Naive thymus-derived CD4-positive, alpha-beta T cell (primary cell): ENCODE measurements around the gene INO80B. TPM values are rescaled to one million over a fixed set of nuclear protein-coding genes. Genes with fewer than 3 reads are reported as not detected.
A peak's percentile ranks its signal among the peaks of the same experiment; 100 is the strongest.
"Not testable (repeated sequence)": the region's sequence is repeated elsewhere in the genome, so short reads cannot be mapped to it uniquely, and the experiment has no call there.

Source experiments
- ATAC-seq: fragments of 150-1000 bp; cut with Tn5 transposase; 2 replicates; pipeline ENCODE4 v1.10.0; 2021; ENCODE audit warnings: mild to moderate bottlenecking, moderate library complexity
- CTCF ChIA-PET: fragments of 350-600 bp; sonication (Branson Sonifier 250); formaldehyde crosslinking; loops from one replicate; lab custom pipeline; 2021; ENCODE audit warnings: antibody characterized with exemption; lab: Charles Lee
- POLR2A ChIA-PET: fragments of 350-600 bp; sonication (Branson Sonifier 250); formaldehyde crosslinking; loops from one replicate; lab custom pipeline; 2021; ENCODE audit warnings: antibody characterized with exemption, inconsistent platforms; lab: Charles Lee
- DNase-seq, 9 donors: peaks; one replicate each; pipeline versions ENCODE4 v3.0.0 to v3.0.0-alpha.2; 2020 to 2022; ENCODE audit warnings: mixed read lengths in 1 of 9
- H3K27ac ChIP-seq: one replicate; pipeline ENCODE4 v1.7.0; 2013; ENCODE audit warnings: mild to moderate bottlenecking, low read depth, low read length, moderate library complexity
- H3K27me3 ChIP-seq, 2 donors: one replicate each; pipeline ENCODE4 v1.7.0; 2013; ENCODE audit warnings: low read length in 2 of 2, mild to moderate bottlenecking in 2 of 2, moderate library complexity in 2 of 2; ENCODE audit not compliant: control insufficient read depth in 2 of 2, insufficient read depth in 2 of 2
- H3K36me3 ChIP-seq, 3 experiments: 1 replicate in 2 of 3; 2 replicates in 1 of 3; pipeline ENCODE4 v1.7.0; 2013; ENCODE audit warnings: low read length in 3 of 3, mild to moderate bottlenecking in 3 of 3, moderate library complexity in 1 of 3; ENCODE audit not compliant: insufficient read depth in 3 of 3, control insufficient read depth in 2 of 3
- H3K4me1 ChIP-seq, 2 donors: one replicate each; pipeline ENCODE4 v1.7.0; 2013; ENCODE audit warnings: low read length in 2 of 2, mild to moderate bottlenecking in 2 of 2, moderate library complexity in 1 of 2; ENCODE audit not compliant: control insufficient read depth in 2 of 2, insufficient read depth in 2 of 2
- H3K4me3 ChIP-seq: 2 replicates; pipeline ENCODE4 v1.7.0; 2013; ENCODE audit warnings: mild to moderate bottlenecking, low read length
- H3K9me3 ChIP-seq, 3 experiments: 1 replicate in 2 of 3; 2 replicates in 1 of 3; pipeline ENCODE4 v1.7.0; 2013; ENCODE audit warnings: low read length in 3 of 3; ENCODE audit not compliant: control insufficient read depth in 2 of 3
- H3K27ac Mint-ChIP-seq, 9 donors: one replicate each; pipeline ENCODE4 v1.8.0; 2020 to 2022; ENCODE audit warnings: mixed read lengths in 9 of 9, mild to moderate bottlenecking in 8 of 9, moderate library complexity in 5 of 9, inconsistent platforms in 2 of 9
- H3K27me3 Mint-ChIP-seq, 5 donors: one replicate each; pipeline ENCODE4 v1.8.0; 2021 to 2022; ENCODE audit warnings: mixed read lengths in 5 of 5, mild to moderate bottlenecking in 1 of 5
- H3K36me3 Mint-ChIP-seq, 5 donors: one replicate each; pipeline ENCODE4 v1.8.0; 2020 to 2022; ENCODE audit warnings: mixed read lengths in 5 of 5, mild to moderate bottlenecking in 3 of 5, inconsistent platforms in 1 of 5
- H3K4me1 Mint-ChIP-seq, 7 donors: one replicate each; pipeline ENCODE4 v1.8.0; 2020 to 2022; ENCODE audit warnings: mixed read lengths in 7 of 7, mild to moderate bottlenecking in 3 of 7, inconsistent platforms in 1 of 7
- H3K4me3 Mint-ChIP-seq, 10 donors: one replicate each; pipeline ENCODE4 v1.8.0; 2020 to 2022; ENCODE audit warnings: mild to moderate bottlenecking in 10 of 10, mixed read lengths in 10 of 10, moderate library complexity in 6 of 10, inconsistent platforms in 2 of 10
- H3K9me3 Mint-ChIP-seq, 11 donors: one replicate each; pipeline ENCODE4 v1.8.0; 2020 to 2022; ENCODE audit warnings: mixed read lengths in 11 of 11, mild to moderate bottlenecking in 4 of 11, inconsistent platforms in 1 of 11, moderate library complexity in 1 of 11
- intact Hi-C, 2 donors: fragments of 100-400 bp; cut with micrococcal nuclease; formaldehyde crosslinking; loops; one replicate each; pipeline ENCODE4 v1.15.1; 2023
- polyA plus RNA-seq, 2 donors: library from polyadenylated mRNA; unstranded; fragments of 300-500 nt; fragmentation: Illumina TruSeq; gene quantifications; one replicate each; pipeline ENCODE4 v1.2.3, GENCODE V29; 2021
- total RNA-seq, 6 experiments: library from RNA in 5 of 6; stranded (reverse) in 5 of 6; gene quantifications; 1 replicate in 5 of 6; 2 replicates in 1 of 6; pipeline ENCODE4 v1.2.3 and lab custom pipeline; 2021 to 2026

INO80B gene
- total and polyA plus RNA-seq, 7 experiments from 2014 or later: 11.6 to 96.5 (median 44.9) TPM

DNA sequence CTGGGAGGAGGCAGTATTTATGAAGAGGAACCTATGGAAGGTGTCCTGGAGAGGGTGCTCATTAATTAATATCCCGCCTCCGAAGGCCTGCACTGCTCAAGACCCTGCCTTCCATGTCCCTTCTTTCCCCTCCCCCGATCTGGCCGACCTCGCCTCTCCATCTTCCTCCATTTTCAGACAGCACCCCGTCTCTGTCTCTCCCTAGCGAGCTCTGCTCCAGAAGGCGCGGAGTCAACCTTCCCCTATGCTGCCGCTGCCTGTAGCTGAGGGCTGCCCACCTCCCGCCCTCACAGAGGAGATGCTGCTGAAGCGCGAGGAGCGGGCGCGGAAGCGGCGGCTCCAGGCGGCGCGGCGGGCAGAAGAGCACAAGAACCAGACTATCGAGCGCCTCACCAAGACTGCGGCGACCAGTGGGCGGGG is 2.3 kb downstream of the INO80B start:
- Mint-ChIP-seq H3K27me3 (peaks cover 0 to 2% (median 0%) of the 10 kb centered on the region in 5 donors), H3K27ac (peak overlapping the region; percentile 88 to 100 (median 98)), H3K36me3 (peaks cover 0 to 17% (median 0%) of the 10 kb centered on the region in 5 donors), H3K9me3 (peaks cover 0 to 8% (median 0%) of the 10 kb centered on the region in 11 donors), H3K4me1 (peaks cover 44 to 72% (median 58%) of the 10 kb centered on the region in 7 donors), H3K4me3 (peak overlapping the region; percentile 87 to 99 (median 96))
- no peaks in the 10 kb centered on the region for H3K27me3 ChIP-seq
- ATAC-seq (no peak), DNase-seq (no peak)
- no peaks in the 10 kb centered on the region for H3K9me3 ChIP-seq
- H3K4me3 ChIP-seq: peak overlapping the region; percentile 70
- intact Hi-C loops: loop anchor here (1.0 to 10.0 kb wide), 5 partner anchors 8 to 1385 kb away; partner anchors contain the start of genes SEMA4F (in 2 of the 2), MOGS (in 1 of the 2), SFXN5 (in 1 of the 2) and TET3 (in 1 of the 2)
- ChIA-PET CTCF (interaction anchor here (1.0 to 3.9 kb wide), 4 partner anchors 18 to 46 kb away, joined by 3 to 30 read pairs (median 3); partner anchors contain the start of genes CCDC142 and TTC31), POLR2A (interaction anchor here (1.0 to 10.8 kb wide), 14 partner anchors 9 to 720 kb away, joined by 3 to 197 read pairs (median 8); partner anchors contain the start of genes AUP1, C2orf81, CCDC142 and HTRA2)
- H3K36me3 ChIP-seq: peaks cover 0 to 17% (median 0%) of the 10 kb centered on the region in 3 experiments
- peaks cover 30 to 43% of the 10 kb centered on the region in 2 donors for H3K4me1 ChIP-seq
- peak overlapping the region; percentile 100 for H3K27ac ChIP-seq

- peak overlapping the region; percentile 88 to 100 (median 99) for H3K27ac Mint-ChIP-seq
- no peaks in the 10 kb centered on the region for H3K9me3 ChIP-seq
- peaks cover 30 to 41% of the 10 kb centered on the region in 2 donors for H3K4me1 ChIP-seq
- peak overlapping the region; percentile 70 for H3K4me3 ChIP-seq
- H3K36me3 Mint-ChIP-seq: peaks cover 0 to 17% (median 3%) of the 10 kb centered on the region in 5 donors
- peaks cover 0 to 22% (median 0%) of the 10 kb centered on the region in 3 experiments for H3K36me3 ChIP-seq
- DNase-seq: peak in 4 of 9 donors; percentile 71 to 96 (median 82)
- CTCF ChIA-PET: interaction anchor here (1.0 to 3.9 kb wide), 5 partner anchors 17 to 74 kb away, joined by 3 to 30 read pairs (median 4); partner anchors contain the start of genes CCDC142 and TTC31
- peak overlapping the region; percentile 87 to 99 (median 96) for H3K4me3 Mint-ChIP-seq
- POLR2A ChIA-PET: interaction anchor here (0.7 to 10.8 kb wide), 25 partner anchors 10 to 1225 kb away, joined by 3 to 197 read pairs (median 4); partner anchors contain the start of genes AUP1, C2orf81, CCDC142 and DQX1
- ATAC-seq: peak; percentile 63
- H3K27ac ChIP-seq: peak overlapping the region; percentile 100
- H3K4me1 Mint-ChIP-seq: peaks cover 39 to 68% (median 56%) of the 10 kb centered on the region in 7 donors
- H3K27me3 ChIP-seq: no peaks in the 10 kb centered on the region
- intact Hi-C loops: loop anchor here (1.0 to 10.0 kb wide), 18 partner anchors 8 to 1385 kb away; partner anchors contain the start of genes AUP1 (in 2 of the 2), C2orf81 (in 2 of the 2), HTRA2 (in 2 of the 2) and MRPL53 (in 2 of the 2)
- peaks cover 0 to 8% (median 0%) of the 10 kb centered on the region in 11 donors for H3K9me3 Mint-ChIP-seq
- H3K27me3 Mint-ChIP-seq: peaks cover 0 to 2% (median 0%) of the 10 kb centered on the region in 5 donors
Measured at GRCh38 chr2:74457549-74458131, 2.8 kb downstream of the INO80B start.

GRCh38 chr2:74458132-74458937 is 3.4 kb downstream of the INO80B start, which contains the start of gene WBP1:
Gene WBP1 (plus strand): TSS chr2:74458438. CDS start chr2:74458603, 165 bp downstream.
- Mint-ChIP-seq H3K27me3 (peaks cover 0 to 2% (median 0%) of the 10 kb centered on the region in 5 donors), H3K9me3 (peaks cover 0 to 8% (median 0%) of the 10 kb centered on the region in 11 donors), H3K4me3 (peak within 1 kb of the TSS; percentile 87 to 99 (median 96)), H3K4me1 (peaks cover 38 to 68% (median 58%) of the 10 kb centered on the region in 7 donors), H3K27ac (peak within 1 kb of the TSS; percentile 88 to 100 (median 99)), H3K36me3 (peaks cover 0 to 17% (median 6%) of the 10 kb centered on the region in 5 donors)
- DNase-seq (peak in 8 of 9 donors; percentile 85 to 100 (median 100)), ATAC-seq (peak; percentile 89)
- Histone ChIP-seq H3K4me3 (peak within 1 kb of the TSS; percentile 70), H3K27ac (peak within 1 kb of the TSS; percentile 100), H3K4me1 (peaks cover 30 to 34% of the 10 kb centered on the region in 2 donors), H3K9me3 (no peaks in the 10 kb centered on the region), H3K36me3 (peaks cover 0 to 29% (median 0%) of the 10 kb centered on the region in 3 experiments), H3K27me3 (no peaks in the 10 kb centered on the region)
- CTCF ChIA-PET: interaction anchor here (1.2 to 3.9 kb wide), 3 partner anchors 16 to 73 kb away, joined by 4 to 30 read pairs (median 6); partner anchors contain the start of genes CCDC142 and TTC31
- POLR2A ChIA-PET: interaction anchor here (0.6 to 10.8 kb wide), 26 partner anchors 9 to 1225 kb away, joined by 3 to 197 read pairs (median 4); partner anchors contain the start of genes AUP1, C2orf81, CCDC142 and DQX1
- intact Hi-C loops: loop anchor here (1.0 to 10.0 kb wide), 16 partner anchors 14 to 1386 kb away; partner anchors contain the start of genes AUP1 (in 2 of the 2), C2orf81 (in 2 of the 2), HTRA2 (in 2 of the 2) and MRPL53 (in 2 of the 2)

DNA sequence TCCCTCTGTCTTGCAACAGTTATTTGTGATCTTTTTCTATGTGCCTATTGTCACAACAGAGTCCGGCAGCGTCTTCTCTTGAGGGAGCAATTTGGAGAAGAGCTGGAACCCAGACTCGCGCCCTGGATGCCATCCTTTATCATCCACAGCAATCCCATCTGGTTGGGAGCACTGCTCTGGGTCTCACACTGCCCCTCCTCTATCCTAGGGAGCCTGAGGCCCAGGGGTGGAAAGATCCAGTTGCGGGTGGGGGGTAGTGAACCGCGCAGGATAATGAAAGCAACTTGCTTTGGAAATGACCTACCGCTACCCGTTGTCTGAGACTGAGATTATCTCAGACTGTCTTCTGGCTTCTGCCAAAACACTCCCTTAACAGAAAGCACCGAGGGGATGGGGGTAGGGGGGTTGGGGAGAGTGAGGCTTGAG is 4.1 kb downstream of the INO80B start:
- ChIA-PET CTCF (interaction anchor here (1.2 to 3.9 kb wide), 3 partner anchors 15 to 72 kb away, joined by 4 to 30 read pairs (median 6); partner anchors contain the start of genes CCDC142 and TTC31), POLR2A (interaction anchor here (0.6 to 10.8 kb wide), 17 partner anchors 8 to 722 kb away, joined by 3 to 197 read pairs (median 6); partner anchors contain the start of genes AUP1, C2orf81, CCDC142 and DQX1)
- H3K4me3 Mint-ChIP-seq: peak overlapping the region; percentile 87 to 99 (median 96)
- DNase-seq (peak in 1 of 9 donors; percentile 46), ATAC-seq (no peak)
- H3K9me3 Mint-ChIP-seq: peaks cover 0 to 8% (median 0%) of the 10 kb centered on the region in 11 donors
- peaks cover 0 to 2% (median 0%) of the 10 kb centered on the region in 5 donors for H3K27me3 Mint-ChIP-seq
- Histone ChIP-seq H3K4me1 (peaks cover 30 to 32% of the 10 kb centered on the region in 2 donors), H3K27me3 (no peaks in the 10 kb centered on the region), H3K4me3 (peak overlapping the region; percentile 70), H3K36me3 (peaks cover 0 to 29% (median 0%) of the 10 kb centered on the region in 3 experiments), H3K27ac (peak overlapping the region; percentile 100), H3K9me3 (no peaks in the 10 kb centered on the region)
- intact Hi-C loops: loop anchor here (1.0 to 10.0 kb wide), 16 partner anchors 13 to 1387 kb away; partner anchors contain the start of genes AUP1 (in 2 of the 2), C2orf81 (in 2 of the 2), HTRA2 (in 2 of the 2) and MRPL53 (in 2 of the 2)
- peaks cover 38 to 68% (median 62%) of the 10 kb centered on the region in 7 donors for H3K4me1 Mint-ChIP-seq
- peak overlapping the region; percentile 88 to 100 (median 99) for H3K27ac Mint-ChIP-seq
- peaks cover 0 to 17% (median 6%) of the 10 kb centered on the region in 5 donors for H3K36me3 Mint-ChIP-seq

GRCh38 chr2:74459503-74460118 is 4.7 kb downstream of the INO80B start:
- H3K4me3 ChIP-seq, ATAC-seq, H3K27me3 Mint-ChIP-seq, DNase-seq, H3K9me3 Mint-ChIP-seq, H3K27me3 ChIP-seq, H3K9me3 ChIP-seq: not testable (repeated sequence)
- Mint-ChIP-seq H3K36me3 (peaks cover 0 to 15% (median 6%) of the 10 kb centered on the region in 5 donors), H3K4me1 (peaks cover 34 to 69% (median 60%) of the 10 kb centered on the region in 7 donors), H3K27ac (peak overlapping the region in 8 of 9 donors; percentile 83 to 100 (median 98)), H3K4me3 (peak overlapping the region; percentile 87 to 99 (median 96))
- intact Hi-C loops: loop anchor here (2.0 to 10.0 kb wide), 6 partner anchors 193 to 1387 kb away; partner anchors contain the start of genes SEMA4F (in 2 of the 2), DGUOK (in 1 of the 2), HK2 (in 1 of the 2) and MTHFD2 (in 1 of the 2)
- ChIA-PET CTCF (interaction anchor here (0.5 to 3.9 kb wide), 2 partner anchors 22 to 634 kb away, joined by 3 to 30 read pairs; partner anchors contain the start of genes CCDC142 and TTC31), POLR2A (interaction anchor here (1.6 to 10.8 kb wide), 7 partner anchors 8 to 128 kb away, joined by 6 to 197 read pairs (median 21); partner anchors contain the start of genes AUP1, C2orf81, CCDC142 and HTRA2)
- Histone ChIP-seq H3K4me1 (peaks cover 34 to 36% of the 10 kb centered on the region in 2 donors), H3K36me3 (peaks cover 0 to 29% (median 0%) of the 10 kb centered on the region in 3 experiments), H3K27ac (peak overlapping the region; percentile 100)
